Measurements from ENCODE around the gene ACAP2. TPM values are rescaled to one million over a fixed set of nuclear protein-coding genes. Genes with fewer than 3 reads are reported as not detected.

ACAP2 gene
- total RNA-seq, 6 experiments from 2014 or later, result 37.7 to 47.1 (median 45.2) TPM

DNA sequence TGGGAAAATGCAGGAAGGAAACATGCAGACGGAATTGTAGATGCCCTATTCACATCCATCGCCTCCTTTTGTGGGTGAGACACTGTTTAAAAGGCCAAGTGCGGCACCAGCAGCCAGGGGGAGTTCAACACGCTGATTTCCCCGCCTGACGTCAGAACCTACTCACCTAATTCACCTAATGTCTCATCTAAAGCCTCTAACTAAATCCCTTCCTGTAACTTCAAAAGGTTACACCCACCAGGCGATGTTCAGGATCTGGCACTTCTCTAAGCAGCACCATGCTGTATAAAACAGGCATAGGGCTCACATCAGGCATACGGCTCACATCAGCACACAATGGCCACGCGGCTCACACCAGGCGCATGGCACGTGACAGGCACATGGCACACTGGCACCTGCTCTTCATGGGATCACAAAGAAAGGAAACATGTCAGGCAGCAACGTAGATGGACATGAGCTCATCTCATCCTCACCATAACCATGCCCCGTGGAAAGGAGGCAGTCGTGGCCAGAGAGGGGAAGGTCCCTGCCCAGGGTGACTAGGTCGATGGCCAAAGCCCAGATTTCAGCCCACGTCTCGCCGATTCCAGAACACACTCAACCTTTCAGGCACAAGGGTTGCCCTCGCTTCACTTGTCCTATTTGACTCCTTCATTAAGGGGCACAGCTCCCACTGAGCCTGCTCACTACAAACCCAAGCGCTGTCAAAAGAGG, 193.6 kb downstream of the ACAP2 start:
- TF ChIP-seq, protein P1, sequence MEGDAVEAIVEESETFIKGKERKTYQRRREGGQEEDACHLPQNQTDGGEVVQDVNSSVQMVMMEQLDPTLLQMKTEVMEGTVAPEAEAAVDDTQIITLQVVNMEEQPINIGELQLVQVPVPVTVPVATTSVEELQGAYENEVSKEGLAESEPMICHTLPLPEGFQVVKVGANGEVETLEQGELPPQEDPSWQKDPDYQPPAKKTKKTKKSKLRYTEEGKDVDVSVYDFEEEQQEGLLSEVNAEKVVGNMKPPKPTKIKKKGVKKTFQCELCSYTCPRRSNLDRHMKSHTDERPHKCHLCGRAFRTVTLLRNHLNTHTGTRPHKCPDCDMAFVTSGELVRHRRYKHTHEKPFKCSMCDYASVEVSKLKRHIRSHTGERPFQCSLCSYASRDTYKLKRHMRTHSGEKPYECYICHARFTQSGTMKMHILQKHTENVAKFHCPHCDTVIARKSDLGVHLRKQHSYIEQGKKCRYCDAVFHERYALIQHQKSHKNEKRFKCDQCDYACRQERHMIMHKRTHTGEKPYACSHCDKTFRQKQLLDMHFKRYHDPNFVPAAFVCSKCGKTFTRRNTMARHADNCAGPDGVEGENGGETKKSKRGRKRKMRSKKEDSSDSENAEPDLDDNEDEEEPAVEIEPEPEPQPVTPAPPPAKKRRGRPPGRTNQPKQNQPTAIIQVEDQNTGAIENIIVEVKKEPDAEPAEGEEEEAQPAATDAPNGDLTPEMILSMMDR (IDR thresholded peaks at IDR 0.05), result no peak
- peaks cover 11% of the 10 kb centered on the region for H3K36me3 Mint-ChIP-seq (ENCODE audit: low read depth)
- no peaks in the 10 kb centered on the region for H3K9me3 Mint-ChIP-seq
- H3K27ac Mint-ChIP-seq, result no peak overlapping the region
- peaks cover 25% of the 10 kb centered on the region for H3K4me1 Mint-ChIP-seq (ENCODE audit: low read depth)
- DNase-seq, result no peak
- H3K27me3 Mint-ChIP-seq (ENCODE audit: insufficient read depth), result no peaks in the 10 kb centered on the region; the same call in 1 of the 2 replicates
- no peak overlapping the region for H3K4me3 Mint-ChIP-seq

DNA sequence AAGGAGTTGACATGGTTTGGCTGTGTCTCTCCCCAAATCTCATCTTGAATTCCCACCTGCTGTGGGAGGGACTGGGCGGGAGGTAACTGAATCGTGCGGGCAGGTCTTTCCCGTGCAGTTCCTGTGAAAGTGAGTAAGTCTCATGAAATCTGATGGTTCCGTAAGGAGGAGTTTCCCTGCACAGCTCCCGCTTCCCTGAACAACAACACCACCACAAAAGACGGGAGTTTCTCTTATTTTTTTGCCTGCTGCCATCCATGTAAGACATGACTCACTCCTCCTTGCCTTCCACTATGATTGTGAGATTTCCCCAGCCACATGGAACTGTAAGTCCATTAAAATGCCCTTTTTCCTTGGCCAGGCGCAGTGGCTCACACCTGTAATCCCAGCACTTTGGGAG, 194.5 kb downstream of the ACAP2 start:
- peaks cover 11% of the 10 kb centered on the region for H3K36me3 Mint-ChIP-seq (ENCODE audit: low read depth)

DNA sequence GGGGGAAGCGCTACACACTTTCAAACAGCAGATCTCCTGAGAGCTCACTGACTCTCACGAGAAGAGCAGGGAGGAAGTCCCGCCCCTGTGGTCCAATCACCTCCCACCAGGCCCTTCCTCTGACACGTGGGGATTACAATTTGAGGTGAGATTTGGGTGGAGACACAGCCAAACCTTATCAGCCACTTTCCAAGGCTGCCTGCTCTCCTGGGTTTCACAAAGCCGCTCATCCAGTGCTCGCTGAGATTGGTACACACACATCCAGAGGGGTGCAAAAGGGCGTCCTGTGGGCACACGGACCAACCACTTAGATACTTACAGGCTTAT, 195.0 kb downstream of the ACAP2 start:
- no peaks in the 10 kb centered on the region for H3K9me3 Mint-ChIP-seq
- H3K27ac Mint-ChIP-seq, result no peak overlapping the region
- TF ChIP-seq, protein P1 (IDR thresholded peaks at IDR 0.05), result no peak
- H3K27me3 Mint-ChIP-seq (ENCODE audit: insufficient read depth), result no peaks in the 10 kb centered on the region; the same call in 1 of the 2 replicates
- H3K36me3 Mint-ChIP-seq (ENCODE audit: low read depth), result peaks cover 11% of the 10 kb centered on the region
- peaks cover 18% of the 10 kb centered on the region for H3K4me1 Mint-ChIP-seq (ENCODE audit: low read depth)
- no peak overlapping the region for H3K4me3 Mint-ChIP-seq
- DNase-seq, result no peak

More for the DNA sequence above, 194.5 kb downstream of the ACAP2 start:
- TF ChIP-seq, protein P1 (IDR thresholded peaks at IDR 0.05), result no peak
- H3K4me1 Mint-ChIP-seq (ENCODE audit: low read depth), result peaks cover 23% of the 10 kb centered on the region
- H3K27me3 Mint-ChIP-seq (ENCODE audit: insufficient read depth), result no peaks in the 10 kb centered on the region; the same call in 1 of the 2 replicates
- no peak overlapping the region for H3K27ac Mint-ChIP-seq
- H3K4me3 Mint-ChIP-seq, result no peak overlapping the region
- DNase-seq, result no peak
- no peaks in the 10 kb centered on the region for H3K9me3 Mint-ChIP-seq

DNA sequence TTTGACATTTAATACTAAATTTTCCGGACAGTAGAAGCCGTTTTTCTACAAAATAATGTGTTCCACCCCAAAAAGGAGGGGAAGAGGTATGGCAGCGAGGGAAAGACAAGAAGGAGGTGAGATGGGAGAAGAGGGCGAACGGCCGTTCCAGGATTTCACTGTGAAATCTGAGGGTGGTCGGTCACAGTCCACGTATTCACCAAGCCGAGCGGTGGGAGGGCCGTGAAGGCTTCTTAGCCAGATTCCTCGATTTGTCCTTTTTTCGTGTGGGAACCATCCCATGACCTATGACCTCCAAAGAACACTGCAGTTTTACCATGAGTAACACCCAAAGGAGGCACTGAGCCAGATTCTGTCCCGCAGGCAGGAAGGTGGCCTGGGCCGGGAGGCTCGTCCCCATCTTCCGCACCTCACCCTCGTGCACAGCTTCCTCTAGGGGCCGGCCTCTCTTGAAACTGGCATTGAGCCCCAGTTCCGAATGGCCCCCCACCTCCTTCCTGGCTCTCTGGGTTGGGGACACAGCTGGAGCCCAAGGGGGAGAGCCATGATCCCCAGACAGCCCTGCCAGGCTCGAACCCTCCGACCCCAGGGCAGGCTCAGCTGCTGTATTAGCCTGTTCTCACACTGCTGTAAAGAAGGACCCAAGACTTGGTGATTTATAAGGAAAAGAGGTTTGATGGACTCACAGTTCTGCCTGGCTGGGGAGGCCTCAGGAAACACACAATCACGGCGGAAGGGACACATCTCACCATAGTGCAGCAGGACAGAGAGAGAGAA, 195.5 kb downstream of the ACAP2 start:
- peaks cover 11% of the 10 kb centered on the region for H3K36me3 Mint-ChIP-seq (ENCODE audit: low read depth)
- H3K27me3 Mint-ChIP-seq (ENCODE audit: insufficient read depth), result no peaks in the 10 kb centered on the region; the same call in 1 of the 2 replicates
- no peak overlapping the region for H3K27ac Mint-ChIP-seq
- H3K4me3 Mint-ChIP-seq, result no peak overlapping the region
- TF ChIP-seq, protein P1 (IDR thresholded peaks at IDR 0.05), result no peak
- H3K4me1 Mint-ChIP-seq (ENCODE audit: low read depth), result peaks cover 13% of the 10 kb centered on the region
- no peaks in the 10 kb centered on the region for H3K9me3 Mint-ChIP-seq
- DNase-seq, result no peak

DNA sequence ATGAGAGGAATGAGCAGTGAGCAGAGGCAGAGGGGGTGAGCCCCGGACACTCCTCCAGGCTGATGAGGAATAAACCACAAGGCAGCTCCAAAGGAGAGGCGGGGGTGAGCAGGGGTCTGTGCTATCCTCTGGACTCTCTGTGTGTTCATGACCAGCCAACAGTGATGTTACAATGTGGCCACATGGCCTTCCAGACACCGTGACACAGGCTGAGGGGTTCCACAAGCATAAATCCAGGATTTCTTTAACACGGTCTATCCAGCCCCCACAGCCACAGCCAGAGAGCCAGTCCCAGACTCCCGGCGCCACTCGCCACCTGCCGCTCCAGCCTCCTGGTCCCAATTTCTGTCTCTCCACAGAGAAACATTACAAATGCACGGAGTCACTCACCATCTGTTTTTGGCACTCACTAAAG, 196.2 kb downstream of the ACAP2 start:
- H3K4me3 Mint-ChIP-seq, result no peak overlapping the region
- no peaks in the 10 kb centered on the region; the same call in 1 of the 2 replicates for H3K27me3 Mint-ChIP-seq (ENCODE audit: insufficient read depth)

More for the DNA sequence above, 196.2 kb downstream of the ACAP2 start:
- H3K4me1 Mint-ChIP-seq (ENCODE audit: low read depth), result peaks cover 6% of the 10 kb centered on the region; the same call in 1 of the 2 replicates
- no peaks in the 10 kb centered on the region for H3K9me3 Mint-ChIP-seq
- TF ChIP-seq, protein P1 (IDR thresholded peaks at IDR 0.05), result no peak
- H3K27ac Mint-ChIP-seq, result no peak overlapping the region
- peaks cover 11% of the 10 kb centered on the region for H3K36me3 Mint-ChIP-seq (ENCODE audit: low read depth)
- no peak for DNase-seq

Measured in HFFc6 (cell line).